Stimulated activated CD8-positive, alpha-beta memory T cell treated with anti-CD3 and anti-CD28 coated beads, Interleukin-2, amount 100 ng/mL, for 48 hours (primary cell): ENCODE data around the gene SEC11A.
"Not testable (repeated sequence)": the region's sequence is repeated elsewhere in the genome, so short reads cannot be mapped to it uniquely, and the experiment has no call there.

Experiments used
- DNase-seq, 2 donors: peaks; one replicate each; pipeline ENCODE4 v3.0.0-alpha.2; 2020; ENCODE audit warnings: low read depth in 2 of 2

The SEC11A gene

GRCh38 chr15:84716036-84716732 is at the start of gene SEC11A:
Gene SEC11A, minus strand, starts transcription at chr15:84716139. Its CDS starts 64 bp downstream, at chr15:84716075.
- peak; percentile 87 to 94 for DNase-seq

- DNase-seq: no peak
Observed at GRCh38 chr15:84765675-84766074, 49.7 kb upstream of the SEC11A start.

GRCh38 chr15:84764989-84765388 is 49.0 kb upstream of the SEC11A start:
- DNase-seq: no peak

GRCh38 chr15:84764585-84764984 is 48.6 kb upstream of the SEC11A start:
- no peak for DNase-seq

GRCh38 chr15:84762840-84763572 is 47.1 kb upstream of the SEC11A start:
- no peak for DNase-seq

GRCh38 chr15:84761607-84762131 is 45.7 kb upstream of the SEC11A start:
- no peak for DNase-seq

GRCh38 chr15:84760219-84760618 is 44.3 kb upstream of the SEC11A start:
- no peak for DNase-seq

GRCh38 chr15:84759018-84759417 is 43.1 kb upstream of the SEC11A start:
- DNase-seq: no peak

- no peak for DNase-seq
Observed at GRCh38 chr15:84755736-84756527, 40.0 kb upstream of the SEC11A start.

- not testable (repeated sequence) for DNase-seq
Observed at GRCh38 chr15:84754889-84755288, 39.0 kb upstream of the SEC11A start.

GRCh38 chr15:84752700-84753099 is 36.8 kb upstream of the SEC11A start:
- DNase-seq: no peak

GRCh38 chr15:84752195-84752594 is 36.3 kb upstream of the SEC11A start:
- no peak for DNase-seq

- DNase-seq: not testable (repeated sequence)
Observed at GRCh38 chr15:84751721-84752120, 35.8 kb upstream of the SEC11A start.

GRCh38 chr15:84750583-84751092 is 34.7 kb upstream of the SEC11A start:
- no peak for DNase-seq

- no peak for DNase-seq
Observed at GRCh38 chr15:84749111-84749991, 33.4 kb upstream of the SEC11A start.

GRCh38 chr15:84748274-84749110 is 32.6 kb upstream of the SEC11A start, which contains the start of gene ZNF592:
Gene ZNF592, plus strand, starts transcription at chr15:84748592. Its CDS starts 34,084 bp downstream, at chr15:84782676.
- peak; percentile 71 to 74 for DNase-seq

GRCh38 chr15:84747416-84748273 is 31.7 kb upstream of the SEC11A start:
- DNase-seq: peak in 1 of 2 donors; percentile 45

- DNase-seq: no peak
Observed at GRCh38 chr15:84741121-84741520, 25.2 kb upstream of the SEC11A start.

- DNase-seq: no peak
Observed at GRCh38 chr15:84740691-84741090, 24.8 kb upstream of the SEC11A start.
